Astrocyte of the hippocampus (primary cell): ENCODE data around the gene RADIL.
"Not testable (repeated sequence)": the region's sequence is repeated elsewhere in the genome, so short reads cannot be mapped to it uniquely, and the experiment has no call there.

Experiments used
- DNase-seq: peaks from one replicate; pipeline ENCODE4 v3.0.0; 2011; ENCODE audit warnings: low read depth, low spot score

RADIL gene, protein sequence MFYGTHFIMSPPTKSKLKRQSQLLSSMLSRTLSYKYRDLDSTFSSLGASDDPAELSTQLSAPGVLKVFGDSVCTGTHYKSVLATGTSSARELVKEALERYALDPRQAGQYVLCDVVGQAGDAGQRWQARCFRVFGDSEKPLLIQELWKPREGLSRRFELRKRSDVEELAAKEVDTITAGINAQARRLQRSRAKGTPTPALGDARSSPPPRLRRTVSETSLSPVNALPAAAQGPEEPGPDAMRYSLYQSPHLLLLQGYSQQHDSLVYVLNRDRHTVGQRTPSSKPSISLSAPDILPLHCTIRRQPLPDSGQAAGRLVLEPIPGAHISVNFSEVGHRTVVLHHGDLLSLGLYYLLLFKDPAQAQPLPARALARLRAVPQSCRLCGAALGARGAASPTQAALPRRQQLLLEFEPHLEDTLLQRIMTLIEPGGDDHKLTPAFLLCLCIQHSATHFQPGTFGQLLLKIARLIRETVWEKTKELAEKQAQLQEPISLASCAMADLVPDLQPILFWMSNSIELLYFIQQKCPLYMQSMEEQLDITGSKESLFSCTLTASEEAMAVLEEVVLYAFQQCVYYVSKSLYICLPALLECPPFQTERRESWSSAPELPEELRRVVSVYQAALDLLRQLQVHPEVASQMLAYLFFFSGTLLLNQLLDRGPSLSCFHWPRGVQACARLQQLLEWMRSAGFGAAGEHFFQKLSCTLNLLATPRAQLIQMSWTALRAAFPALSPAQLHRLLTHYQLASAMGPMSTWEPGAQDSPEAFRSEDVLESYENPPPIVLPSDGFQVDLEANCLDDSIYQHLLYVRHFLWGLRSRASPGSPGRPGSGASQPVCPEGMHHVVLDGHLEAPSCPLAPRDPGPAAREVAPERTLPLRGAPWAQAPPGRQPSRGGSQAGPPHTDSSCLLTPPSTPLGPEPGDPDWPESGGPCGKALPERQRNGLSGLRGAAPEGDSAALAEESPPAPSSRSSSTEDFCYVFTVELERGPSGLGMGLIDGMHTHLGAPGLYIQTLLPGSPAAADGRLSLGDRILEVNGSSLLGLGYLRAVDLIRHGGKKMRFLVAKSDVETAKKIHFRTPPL

GRCh38 chr7:4883372-4884144, at the start of gene RADIL:
Gene RADIL (minus strand): TSS chr7:4883716. CDS start chr7:4878139, 5,577 bp downstream.
- DNase-seq, result peak; percentile 94

- peak; percentile 58 for DNase-seq
Measured at GRCh38 chr7:4931943-4932342, 48.4 kb upstream of the RADIL start.

GRCh38 chr7:4929005-4929404, 45.5 kb upstream of the RADIL start:
- DNase-seq, result no peak

- no peak for DNase-seq
Measured at GRCh38 chr7:4928445-4928844, 44.9 kb upstream of the RADIL start.

- no peak for DNase-seq
Measured at GRCh38 chr7:4919969-4920766, 36.7 kb upstream of the RADIL start.

GRCh38 chr7:4916113-4916512, 32.6 kb upstream of the RADIL start:
- no peak for DNase-seq

GRCh38 chr7:4911111-4911828, 27.8 kb upstream of the RADIL start:
- no peak for DNase-seq

DNA sequence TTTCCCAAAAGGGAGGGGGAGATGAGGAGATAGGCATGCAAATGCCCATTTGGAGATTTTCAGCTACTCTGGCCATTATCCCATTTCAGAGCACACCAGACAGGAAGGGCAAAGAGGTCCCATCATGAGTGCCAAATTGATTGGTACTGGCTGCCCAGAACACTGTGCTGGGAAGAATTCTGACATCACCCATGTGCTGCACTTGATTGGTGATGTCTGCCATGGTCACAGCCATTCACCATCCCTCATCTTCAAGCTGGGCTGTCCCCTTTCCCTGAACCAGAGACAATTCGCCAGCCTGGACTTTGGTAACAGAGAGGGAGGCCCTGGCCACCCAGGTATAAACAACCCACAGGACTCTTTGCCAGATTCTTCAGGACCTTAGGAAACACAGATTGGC, 23.2 kb upstream of the RADIL start:
- DNase-seq, result no peak

GRCh38 chr7:4905171-4905570, 21.7 kb upstream of the RADIL start:
- DNase-seq, result no peak

- no peak for DNase-seq
Measured at GRCh38 chr7:4904346-4904745, 20.8 kb upstream of the RADIL start.

DNA sequence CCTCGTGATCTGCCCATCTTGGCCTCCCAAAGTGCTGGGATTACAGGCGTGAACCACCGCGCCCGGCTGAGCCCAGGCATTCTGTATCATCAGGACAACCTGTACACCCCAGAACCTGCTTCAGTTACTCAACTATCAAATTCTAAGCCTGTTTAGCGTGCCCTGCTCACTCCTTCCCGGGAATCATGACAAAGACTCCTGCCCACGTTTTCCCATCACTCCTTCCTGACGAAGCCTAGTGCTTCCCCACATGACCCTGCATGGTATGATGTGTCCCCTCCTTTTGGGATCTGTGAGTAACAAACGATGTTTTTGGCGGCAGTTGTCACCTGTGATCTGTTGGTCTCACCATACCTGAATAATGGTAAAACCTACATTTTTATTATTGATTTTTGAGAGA, 12.2 kb upstream of the RADIL start:
- no peak for DNase-seq

DNA sequence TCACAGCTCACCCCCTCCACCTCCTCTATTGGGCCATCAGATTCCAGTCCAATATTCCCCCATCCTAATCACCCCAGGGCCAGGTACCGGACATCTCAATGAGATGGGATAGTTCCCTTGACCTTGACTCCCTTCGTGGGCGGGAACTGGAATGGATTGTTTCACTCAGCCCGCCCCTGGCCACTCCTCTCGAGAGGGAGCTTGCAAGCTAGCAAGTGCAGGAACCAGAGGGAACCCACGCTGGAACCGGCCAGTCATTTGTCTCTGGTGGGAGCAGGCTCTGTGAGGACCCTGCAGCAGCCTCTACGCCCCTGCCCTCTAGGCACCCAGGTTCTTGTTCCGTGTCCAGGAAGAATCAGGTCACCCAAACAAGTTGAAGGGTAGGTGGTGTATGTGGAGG, 11.0 kb upstream of the RADIL start:
- no peak for DNase-seq

- DNase-seq, result no peak
Measured at GRCh38 chr7:4893929-4894475, 10.5 kb upstream of the RADIL start.

- DNase-seq, result not testable (repeated sequence)
Measured at GRCh38 chr7:4893188-4893587, 9.7 kb upstream of the RADIL start.

DNA sequence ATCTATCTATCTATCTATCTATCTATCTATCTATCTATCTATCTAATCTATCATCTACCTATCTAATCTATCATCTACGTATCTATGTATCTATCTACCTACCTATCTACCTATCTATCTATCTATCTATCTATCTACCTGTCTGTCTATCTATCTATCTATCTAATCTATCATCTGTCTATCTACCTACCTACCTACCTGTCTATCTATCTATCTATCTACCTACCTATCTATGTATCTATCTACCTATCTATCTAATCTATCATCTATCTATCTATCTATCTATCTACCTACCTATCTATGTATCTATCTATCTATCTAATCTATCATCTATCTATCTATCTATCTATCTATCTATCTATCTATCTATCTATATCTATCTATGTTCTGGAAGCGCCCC, 8.0 kb upstream of the RADIL start:
- DNase-seq, result not testable (repeated sequence)

- no peak for DNase-seq
Measured at GRCh38 chr7:4889682-4890081, 6.2 kb upstream of the RADIL start.

DNA sequence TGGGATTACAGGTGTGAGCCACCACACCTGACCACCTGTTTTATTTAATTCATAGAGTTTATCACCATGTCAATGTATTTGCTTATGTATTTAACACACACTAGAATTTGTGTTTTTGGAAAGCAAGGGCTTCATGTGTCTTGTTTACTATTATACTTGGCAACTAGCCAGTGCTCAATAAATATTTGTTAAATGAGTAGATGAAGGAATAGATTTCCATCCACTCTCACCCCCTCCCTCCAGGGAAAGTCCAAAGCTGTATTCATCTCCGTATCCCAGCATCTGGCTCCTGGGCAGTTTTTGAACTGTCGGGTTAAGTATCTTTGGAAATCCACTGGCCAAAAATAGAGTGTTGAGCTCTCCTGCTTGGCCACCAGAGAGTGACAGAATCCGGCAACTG, 4.6 kb upstream of the RADIL start:
- no peak for DNase-seq

GRCh38 chr7:4886671-4887070, 3.2 kb upstream of the RADIL start:
- DNase-seq, result no peak

GRCh38 chr7:4885317-4885807, 1.8 kb upstream of the RADIL start:
- no peak for DNase-seq

DNA sequence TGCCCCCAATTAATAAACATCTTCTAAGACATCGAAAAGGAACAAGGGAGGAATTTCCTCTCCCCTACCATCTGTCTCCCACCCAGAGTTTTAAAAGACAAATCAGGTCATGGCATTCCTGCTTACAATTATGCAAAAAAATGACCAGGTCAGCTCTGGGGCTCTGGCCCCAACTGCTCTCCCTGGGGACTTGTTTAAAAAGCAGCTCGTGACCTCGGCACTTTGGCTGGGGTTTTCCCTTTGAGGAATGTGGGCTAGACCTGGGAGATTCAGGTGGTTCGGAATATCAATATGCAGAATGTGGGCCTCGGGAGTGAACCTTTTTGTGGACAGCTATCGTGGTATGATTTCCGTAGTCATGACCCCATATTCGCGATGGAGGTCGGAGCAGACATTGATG, 648 bp upstream of the RADIL start:
- DNase-seq, result no peak
